GM12878 (cell line): ENCODE measurements around the gene SNX30. TPM values are rescaled to one million over a fixed set of nuclear protein-coding genes. Genes with fewer than 3 reads are reported as not detected.

Experiments
- ATAC-seq: fragments of 200-7000 bp; cut with Tn5 transposase; 3 replicates; pipeline ENCODE4 v1.9.1; 2020; ENCODE audit warnings: mild to moderate bottlenecking, moderate library complexity
- BruUV-seq: library from RNA; stranded (reverse); fragments of 400-500 nt; replicated peaks from 2 replicates; lab custom pipeline; 2021; lab: Mats Ljungman, UMichigan
- CTCF ChIA-PET: fragments of 300-600 bp; sonication (Branson Sonifier 250); formaldehyde crosslinking; extraction: SDS; loops from one replicate; lab custom pipeline; 2021; ENCODE audit warnings: inconsistent platforms; lab: Yijun Ruan, JAX
- POLR2A ChIA-PET: fragments of 350-600 bp; formaldehyde crosslinking; extraction: SDS; loops from one replicate; lab custom pipeline; 2021; ENCODE audit warnings: inconsistent platforms; lab: Charles Lee
- RAD21 ChIA-PET: fragments of 300-600 bp; sonication (Branson Sonifier 250); formaldehyde crosslinking; loops from one replicate; lab custom pipeline; 2023; ENCODE audit warnings: antibody characterized with exemption; ENCODE audit not compliant: unreplicated experiment; lab: Charles Lee
- SMC1A ChIA-PET: fragments of 300-600 bp; sonication (Branson Sonifier 250); formaldehyde crosslinking; loops from one replicate; lab custom pipeline; 2023; ENCODE audit not compliant: unreplicated experiment, uncharacterized antibody; lab: Charles Lee
- DNase-seq: peaks from one replicate; pipeline ENCODE4 v3.0.0-alpha.2; 2011; ENCODE audit warnings: low read depth, low spot score
- FAIRE-seq: peaks from 3 replicates; lab custom pipeline; 2011; peaks lifted over from hg19 to GRCh38; lab: Jason Lieb, UNC
- H2AFZ ChIP-seq: 2 replicates; pipeline ENCODE4 v1.6.0; 2011; ENCODE audit warnings: low read depth, low read length, control low read depth; ENCODE audit not compliant: control insufficient read depth
- H3K27ac ChIP-seq: 2 replicates; pipeline ENCODE4 v1.5.1; 2011; ENCODE audit warnings: control low read depth; ENCODE audit not compliant: control insufficient read depth, insufficient read depth
- H3K27me3 ChIP-seq, 2 experiments: replicated peaks in 1 of 2; 2 replicates each; pipeline versions ENCODE4 v1.6.0 to v1.6.1; 2011; ENCODE audit warnings: low read length in 1 of 2; ENCODE audit not compliant: control insufficient read depth in 2 of 2, insufficient read depth in 2 of 2
- H3K36me3 ChIP-seq, 2 experiments: 2 replicates each; pipeline ENCODE4 v1.5.1; 2011; ENCODE audit warnings: low read length in 1 of 2; ENCODE audit not compliant: control insufficient read depth in 2 of 2, insufficient read depth in 2 of 2
- H3K4me1 ChIP-seq: 2 replicates; pipeline ENCODE4 v1.6.1; 2011; ENCODE audit warnings: mild to moderate bottlenecking, low read length, moderate library complexity, mixed read lengths; ENCODE audit not compliant: control insufficient read depth, insufficient read depth
- H3K4me2 ChIP-seq: 2 replicates; pipeline ENCODE4 v1.6.0; 2011; ENCODE audit warnings: control low read depth; ENCODE audit not compliant: control insufficient read depth, insufficient read depth
- H3K4me3 ChIP-seq: fragments of 200-600 bp; sonication (generic); 2 replicates; pipeline ENCODE4 v1.5.1; 2016
- H3K79me2 ChIP-seq: 2 replicates; pipeline ENCODE4 v1.6.0; 2011; ENCODE audit warnings: low read length; ENCODE audit not compliant: control insufficient read depth, insufficient read depth
- H3K9ac ChIP-seq: 2 replicates; pipeline ENCODE4 v1.8.0; 2011; ENCODE audit warnings: low read length, control low read depth, mixed read lengths; ENCODE audit not compliant: control insufficient read depth, insufficient read depth
- H3K9me3 ChIP-seq: replicated peaks from 3 replicates; pipeline ENCODE4 v1.5.1; 2011; ENCODE audit warnings: mild to moderate bottlenecking, low read length; ENCODE audit not compliant: control insufficient read depth, insufficient read depth
- H4K20me1 ChIP-seq: 2 replicates; pipeline ENCODE4 v1.6.0; 2011; ENCODE audit not compliant: control insufficient read depth, insufficient read depth
- BHLHE40 ChIP-seq, 2 experiments: fragments of 450-650 bp in 1 of 2; IDR thresholded peaks; 2 replicates each; pipeline ENCODE4 v1.6.1; 2011 to 2017; ENCODE audit warnings: low read depth in 2 of 2, borderline replicate concordance in 1 of 2, improper control_type of control experiment in 1 of 2, low read length in 1 of 2, mild to moderate bottlenecking in 1 of 2
- BRCA1 ChIP-seq: IDR thresholded peaks from 2 replicates; pipeline ENCODE4 v1.6.1; 2011; ENCODE audit warnings: low read depth, low read length, improper control_type of control experiment
- EED ChIP-seq: sonication (generic); IDR thresholded peaks from 2 replicates; pipeline ENCODE4 v1.6.1; 2016; ENCODE audit warnings: antibody characterized with exemption, low read depth
- EGR1 ChIP-seq, 2 experiments: IDR thresholded peaks; 1 replicate in 1 of 2; 2 replicates in 1 of 2; pipeline ENCODE4 v1.6.1; 2011 to 2012; ENCODE audit warnings: low read depth in 2 of 2, low read length in 2 of 2, borderline replicate concordance in 1 of 2, mild to moderate bottlenecking in 1 of 2, moderate library complexity in 1 of 2
- HCFC1 ChIP-seq: fragments of 150-350 bp; IDR thresholded peaks from 2 replicates; pipeline ENCODE4 v1.6.1; 2014; ENCODE audit warnings: low read length
- IKZF2 ChIP-seq, 2 experiments: fragments of 450-650 bp; IDR thresholded peaks; 2 replicates each; pipeline ENCODE4 v1.6.1; 2017; ENCODE audit warnings: mild to moderate bottlenecking in 2 of 2, moderate library complexity in 2 of 2
- MYB ChIP-seq: fragments of 150-350 bp; IDR thresholded peaks from 2 replicates; pipeline ENCODE4 v1.6.1; 2014; ENCODE audit warnings: mild to moderate bottlenecking, low read depth, low read length, borderline replicate concordance
- POLR2AphosphoS5 ChIP-seq: IDR thresholded peaks from 2 replicates; pipeline ENCODE4 v1.6.1; 2011; ENCODE audit warnings: mild to moderate bottlenecking, low read length, inconsistent platforms
- POU2F2 ChIP-seq: IDR thresholded peaks from 3 replicates; pipeline ENCODE4 v1.6.1; 2011; ENCODE audit warnings: low read depth, mild to moderate bottlenecking, low read length, borderline replicate concordance
- SMC3 ChIP-seq: IDR thresholded peaks from 2 replicates; pipeline ENCODE4 v1.6.1; 2011; ENCODE audit warnings: low read length, improper control_type of control experiment, borderline replicate concordance
- TCF12 ChIP-seq: IDR thresholded peaks from 2 replicates; pipeline ENCODE4 v1.6.1; 2011; ENCODE audit warnings: low read depth, mild to moderate bottlenecking, low read length
- WGBS: methylation state at CpG from one replicate; pipeline ENCODE4 v1.1.6; 2016; ENCODE audit warnings: low lambda C conversion rate; ENCODE audit not compliant: insufficient replicate concordance, insufficient coverage; ENCODE audit errors: missing lambda C conversion rate; 5-methylcytosine and 5-hydroxymethylcytosine counted together
- in situ Hi-C: fragments of 300-500 bp; cut with MboI; formaldehyde crosslinking; loops from 9 replicates; pipeline ENCODE4 v1.14.3; 2018; ENCODE audit warnings: mixed read lengths
- intact Hi-C: fragments of 100-400 bp; cut with micrococcal nuclease; formaldehyde crosslinking; loops from one replicate; pipeline ENCODE4 v1.14.2; 2022; ENCODE audit not compliant: unreplicated experiment
- polyA plus RNA-seq, 11 experiments: library from polyadenylated mRNA; depleted of rRNA in 4 of 11; unstranded in 6 of 11; stranded (reverse) in 5 of 11; fragments of >200 nt; fragmentation: Nextera tagmentation in 4 of 11; fragmentation: Illumina TruSeq in 1 of 11; extraction: Ambion mirVana in 4 of 11; extraction: Trizol in 1 of 11; gene quantifications; 1 replicate in 1 of 11; 2 replicates in 10 of 11; pipeline versions ENCODE4 v1.2.1 to v1.2.3, GENCODE V29; 2011 to 2016; ENCODE audit warnings: inconsistent platforms in 2 of 11, missing spikeins in 2 of 11, low read depth in 1 of 11
- total RNA-seq, 4 experiments: library from RNA; depleted of rRNA in 3 of 4; stranded (reverse); fragments of >200 nt in 3 of 4; fragmentation: Illumina TruSeq in 1 of 4; extraction: Trizol in 1 of 4; gene quantifications; 2 replicates each; pipeline versions ENCODE4 v1.2.1 to v1.2.3, GENCODE V29; 2013 to 2021
- TF ChIP-seq, protein P1 (sequence below): IDR thresholded peaks from 2 replicates; pipeline ENCODE4 v1.6.1; 2011; ENCODE audit warnings: borderline replicate concordance, low read depth, mild to moderate bottlenecking, moderate library complexity, low read length; ENCODE audit not compliant: insufficient read depth, poor library complexity, severe bottlenecking

The SNX30 gene
- total and polyA plus RNA-seq, 10 of the 15 experiments (the other 5 are each of a cell fraction or from before 2014, with no cell fraction given): 0.53 to 4.0 (median 1.5) TPM

DNA sequence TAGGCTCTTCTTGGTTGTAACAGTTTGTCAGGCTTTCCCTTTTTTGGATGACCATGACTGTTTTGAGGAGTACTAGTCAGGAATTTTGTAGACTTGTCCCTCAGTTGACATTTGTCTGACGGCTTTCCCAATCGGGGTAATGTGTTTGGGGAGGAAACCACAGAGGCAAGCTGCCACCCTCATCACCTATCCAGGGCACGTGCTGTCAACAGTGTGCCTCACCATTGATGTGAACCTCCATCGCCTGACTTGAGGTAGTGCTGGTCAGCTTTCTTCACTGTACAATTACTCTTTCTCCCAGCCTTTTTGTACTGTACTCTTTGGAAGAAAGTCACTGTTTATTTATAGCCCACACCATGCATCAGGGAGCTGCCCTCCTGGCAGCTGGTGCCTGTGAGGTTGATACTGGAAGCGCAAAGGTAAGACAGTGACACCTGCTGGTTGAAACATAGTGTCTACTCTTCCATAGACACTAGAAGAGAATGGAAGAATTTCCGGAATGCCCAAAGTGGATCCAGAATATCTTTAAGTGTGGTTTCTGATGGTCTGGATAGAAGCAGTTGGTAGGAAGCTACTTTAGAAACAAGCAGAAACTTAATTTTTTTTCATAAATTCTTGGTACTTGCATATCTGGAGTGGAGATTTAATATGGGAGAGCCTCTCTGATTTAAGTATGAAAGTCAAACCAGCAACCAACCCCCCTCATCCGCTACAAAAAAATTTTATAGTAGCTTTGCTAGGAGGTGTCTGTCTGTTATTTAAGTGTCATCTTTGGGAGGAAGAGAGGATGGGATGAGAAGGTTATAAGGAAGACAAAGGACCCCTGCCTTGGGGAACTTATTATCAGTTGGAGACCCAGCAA, 69.3 kb downstream of the SNX30 start (continued):
- TF ChIP-seq EED (peak; percentile 21; the same call in 1 of the 2 replicates), TCF12 (0 out of 2 replicates have a peak, but pooled peaks have one; percentile 38), SMC3 (peak; percentile 61; the same call in 1 of the 2 replicates), IKZF2 (IDR thresholded peaks at IDR 0.05) (0 out of 4 replicates have a peak, but pooled peaks of 1 of the 2 experiments have one; percentile 23), POLR2AphosphoS5 (no peak), BHLHE40 (IDR thresholded peaks at IDR 0.05; ENCODE audit: borderline replicate concordance in 1 of 2, low read depth in 2 of 2, low read length in 1 of 2) (0 out of 4 replicates have a peak, but pooled peaks of 1 of the 2 experiments have one; percentile 15), POU2F2 (no peak)

DNA sequence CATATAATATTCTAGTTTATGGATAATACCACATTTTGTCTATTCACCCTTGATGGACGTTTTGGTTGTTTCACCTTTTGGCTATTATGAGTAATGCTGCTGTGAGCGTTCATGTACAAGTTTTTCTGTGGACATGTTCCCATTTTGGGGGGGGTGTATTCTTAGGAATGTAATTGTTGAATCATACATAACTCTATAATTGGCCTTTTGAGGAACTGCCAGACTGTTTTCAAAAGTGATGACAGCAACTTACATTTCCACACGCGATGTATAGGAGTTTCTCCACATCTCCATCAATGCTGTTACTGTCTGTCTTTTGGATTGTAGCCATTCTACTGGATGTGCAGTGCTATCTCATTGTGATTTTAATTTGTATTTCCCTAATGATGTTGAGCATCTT, 70.3 kb downstream of the SNX30 start:
- ChIA-PET CTCF (interaction anchor here (1.0 to 2.2 kb wide), 4 partner anchors 31 to 377 kb away, joined by 4 to 23 read pairs (median 4); no protein-coding TSS in a partner anchor), RAD21 (interaction anchor here (0.7 kb wide), 1 partner anchor 10 kb away, joined by 3 read pairs; no protein-coding TSS in a partner anchor), SMC1A (interaction anchor here (1.3 to 1.7 kb wide), 2 partner anchors 28 to 1062 kb away, joined by 3 to 5 read pairs; no protein-coding TSS in a partner anchor), POLR2A (no interaction called here)
- FAIRE-seq (no peak), ATAC-seq (no peak), DNase-seq (no peak)
- TF ChIP-seq EGR1 (IDR thresholded peaks at IDR 0.05; ENCODE audit: borderline replicate concordance in 1 of 2, low read depth in 2 of 2, low read length in 2 of 2) (no peak), POLR2AphosphoS5 (no peak), MYB (no peak), HCFC1 (no peak), BRCA1 (no peak)
- TF ChIP-seq, protein P1, sequence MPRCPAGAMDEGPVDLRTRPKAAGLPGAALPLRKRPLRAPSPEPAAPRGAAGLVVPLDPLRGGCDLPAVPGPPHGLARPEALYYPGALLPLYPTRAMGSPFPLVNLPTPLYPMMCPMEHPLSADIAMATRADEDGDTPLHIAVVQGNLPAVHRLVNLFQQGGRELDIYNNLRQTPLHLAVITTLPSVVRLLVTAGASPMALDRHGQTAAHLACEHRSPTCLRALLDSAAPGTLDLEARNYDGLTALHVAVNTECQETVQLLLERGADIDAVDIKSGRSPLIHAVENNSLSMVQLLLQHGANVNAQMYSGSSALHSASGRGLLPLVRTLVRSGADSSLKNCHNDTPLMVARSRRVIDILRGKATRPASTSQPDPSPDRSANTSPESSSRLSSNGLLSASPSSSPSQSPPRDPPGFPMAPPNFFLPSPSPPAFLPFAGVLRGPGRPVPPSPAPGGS: no peak
- Histone ChIP-seq H4K20me1 (no peaks in the 10 kb centered on the region), H2AFZ (no peak overlapping the region), H3K4me2 (no peak overlapping the region), H3K4me1 (peaks cover 13% of the 10 kb centered on the region), H3K36me3 (no peaks in the 10 kb centered on the region), H3K9ac (no peak overlapping the region), H3K79me2 (no peaks in the 10 kb centered on the region), H3K27ac (no peak overlapping the region), H3K9me3 (no peaks in the 10 kb centered on the region), H3K27me3 (no peaks in the 10 kb centered on the region; a peak in 2 of 4 replicates), H3K4me3 (no peak overlapping the region)
- 73% methylated on average over 4 of the region's 4 CpGs for WGBS
- in situ Hi-C loops: no loop called here
- BruUV-seq: no TSS peak
- intact Hi-C loops: loop anchor here (1.0 to 5.0 kb wide), 3 partner anchors 332 to 734 kb away; no protein-coding TSS in a partner anchor
